H54 (cell line): ENCODE data around the gene GAS1.

Source experiments
- DNase-seq: peaks from one replicate; pipeline ENCODE4 v3.0.0; 2011; ENCODE audit warnings: low spot score, mixed read lengths; ENCODE audit not compliant: insufficient read length
- FAIRE-seq: peaks from 3 replicates; lab custom pipeline; 2011; peaks lifted over from hg19 to GRCh38; lab: Jason Lieb, UNC
- POLR2A ChIP-seq: IDR thresholded peaks from 2 replicates; pipeline ENCODE4 v1.6.1; 2011; ENCODE audit warnings: low read depth, mild to moderate bottlenecking, low read length

Gene GAS1

GRCh38 chr9:86975606-86976005, 28.3 kb upstream of the GAS1 start:
- TF ChIP-seq POLR2A, result no peak
- no peak for FAIRE-seq
- no peak for DNase-seq

GRCh38 chr9:86975036-86975435, 27.7 kb upstream of the GAS1 start:
- FAIRE-seq (peak; percentile 30), DNase-seq (no peak)
- TF ChIP-seq POLR2A, result no peak

- DNase-seq (no peak), FAIRE-seq (no peak)
- TF ChIP-seq POLR2A, result no peak
Observed at GRCh38 chr9:86974421-86974820, 27.1 kb upstream of the GAS1 start.

GRCh38 chr9:86971742-86972141, 24.4 kb upstream of the GAS1 start:
- no peak for FAIRE-seq
- TF ChIP-seq POLR2A, result no peak
- DNase-seq, result no peak

GRCh38 chr9:86968258-86968920, 21.1 kb upstream of the GAS1 start:
- TF ChIP-seq POLR2A, result no peak
- no peak for DNase-seq
- no peak for FAIRE-seq

- no peak for FAIRE-seq
- no peak for DNase-seq
- no peak for TF ChIP-seq POLR2A
Observed at GRCh38 chr9:86966852-86967511, 19.7 kb upstream of the GAS1 start.

GRCh38 chr9:86965636-86966395, 18.5 kb upstream of the GAS1 start:
- DNase-seq, result no peak
- FAIRE-seq, result no peak
- TF ChIP-seq POLR2A, result no peak

- DNase-seq (no peak), FAIRE-seq (no peak)
- TF ChIP-seq POLR2A, result no peak
Observed at GRCh38 chr9:86962692-86963091, 15.4 kb upstream of the GAS1 start.

- DNase-seq (no peak), FAIRE-seq (no peak)
- no peak for TF ChIP-seq POLR2A
Observed at GRCh38 chr9:86960938-86961337, 13.6 kb upstream of the GAS1 start.

- FAIRE-seq (no peak), DNase-seq (no peak)
- no peak for TF ChIP-seq POLR2A
Observed at GRCh38 chr9:86958203-86958602, 10.9 kb upstream of the GAS1 start.

GRCh38 chr9:86955561-86955960, 8.3 kb upstream of the GAS1 start:
- no peak for FAIRE-seq
- TF ChIP-seq POLR2A, result no peak
- no peak for DNase-seq

GRCh38 chr9:86955042-86955441, 7.7 kb upstream of the GAS1 start:
- FAIRE-seq (no peak), DNase-seq (no peak)

GRCh38 chr9:86953181-86953580, 5.9 kb upstream of the GAS1 start:
- TF ChIP-seq POLR2A, result no peak
- FAIRE-seq, result no peak

More at GRCh38 chr9:86955042-86955441, 7.7 kb upstream of the GAS1 start:
- no peak for TF ChIP-seq POLR2A

More at GRCh38 chr9:86953181-86953580, 5.9 kb upstream of the GAS1 start:
- no peak for DNase-seq
